Measurements from ENCODE around the gene GNPTG. TPM values are rescaled to one million over a fixed set of nuclear protein-coding genes. Genes with fewer than 3 reads are reported as not detected.

The GNPTG gene
- total and polyA plus RNA-seq, 9 of the 15 experiments (the other 6 are each of a cell fraction or from before 2014, with no cell fraction given) = 0.69 to 33.3 (median 13.6) TPM

DNA sequence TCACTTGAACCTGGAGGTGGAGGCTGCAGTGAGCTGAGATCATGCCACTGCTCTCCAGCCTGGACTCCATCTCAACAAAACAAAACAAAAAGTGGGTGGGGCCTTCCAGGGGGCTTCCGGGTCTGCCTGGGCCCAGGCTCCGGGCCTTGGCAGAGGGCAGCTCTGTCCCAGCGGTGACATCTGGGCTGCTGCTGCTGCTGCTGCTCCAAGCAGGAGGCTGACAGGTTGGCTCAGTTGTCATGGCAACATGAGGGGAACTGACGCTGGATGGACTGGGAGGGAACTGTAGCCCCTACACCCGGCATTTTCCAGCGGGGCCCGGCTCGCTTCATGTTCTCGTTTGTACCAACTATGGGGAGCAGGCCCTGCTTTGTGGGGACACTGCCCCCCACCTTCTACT lies 14.2 kb upstream of the GNPTG start (continued):
- TF ChIP-seq EP300 (IDR thresholded peaks at IDR 0.05; ENCODE audit: low read length) = no peak
- TF ChIP-seq, protein P1, sequence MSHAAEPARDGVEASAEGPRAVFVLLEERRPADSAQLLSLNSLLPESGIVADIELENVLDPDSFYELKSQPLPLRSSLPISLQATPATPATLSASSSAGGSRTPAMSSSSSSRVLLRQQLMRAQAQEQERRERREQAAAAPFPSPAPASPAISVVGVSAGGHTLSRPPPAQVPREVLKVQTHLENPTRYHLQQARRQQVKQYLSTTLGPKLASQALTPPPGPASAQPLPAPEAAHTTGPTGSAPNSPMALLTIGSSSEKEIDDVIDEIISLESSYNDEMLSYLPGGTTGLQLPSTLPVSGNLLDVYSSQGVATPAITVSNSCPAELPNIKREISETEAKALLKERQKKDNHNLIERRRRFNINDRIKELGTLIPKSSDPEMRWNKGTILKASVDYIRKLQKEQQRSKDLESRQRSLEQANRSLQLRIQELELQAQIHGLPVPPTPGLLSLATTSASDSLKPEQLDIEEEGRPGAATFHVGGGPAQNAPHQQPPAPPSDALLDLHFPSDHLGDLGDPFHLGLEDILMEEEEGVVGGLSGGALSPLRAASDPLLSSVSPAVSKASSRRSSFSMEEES (CRISPR knock-in tag; IDR thresholded peaks at IDR 0.05) = no peak

- no peaks in the 10 kb centered on the region for H3K36me3 ChIP-seq (ENCODE audit: control insufficient read depth, insufficient read depth, low read length)
- no peak overlapping the region for H3K4me2 ChIP-seq (ENCODE audit: insufficient read depth, low read length)
- H3K9me3 ChIP-seq (replicated peaks; ENCODE audit: control insufficient read depth, insufficient read depth, low read depth, low read length) = no peaks in the 10 kb centered on the region
- H3K4me3 ChIP-seq = no peak overlapping the region
- H3K79me2 ChIP-seq (ENCODE audit: control insufficient read depth, insufficient read depth, low read length) = no peaks in the 10 kb centered on the region
- no peaks in the 10 kb centered on the region for H3K9me1 ChIP-seq (ENCODE audit: control insufficient read depth, insufficient read depth, low read length)
- POLR2A ChIA-PET = interaction anchor here (0.6 to 1.2 kb wide), 2 partner anchors 15 to 657 kb away, joined by 4 read pairs; no protein-coding TSS in a partner anchor
- no peak overlapping the region for H2AFZ ChIP-seq (ENCODE audit: low read depth, low read length)
- intact Hi-C loops (cut with micrococcal nuclease) (no loop called here), in situ Hi-C loops (cut with MboI) (no loop called here)
- FAIRE-seq = no peak
- no peak overlapping the region for H3K27ac ChIP-seq (ENCODE audit: extremely low read depth, low read depth, low read length)
- H3K4me1 ChIP-seq (replicated peaks in 1 of 2; ENCODE audit: control insufficient read depth in 2 of 2, insufficient read depth in 2 of 2, low read length in 2 of 2) = peaks cover under 1 to 90% of the 10 kb centered on the region in 2 experiments
- peaks cover 6 to 19% of the 10 kb centered on the region in 2 experiments; a peak in 3 of 5 replicates for H3K27me3 ChIP-seq (ENCODE audit: control insufficient read depth in 2 of 2, insufficient read depth in 2 of 2, low read length in 2 of 2)
- 0 out of 2 replicates have a peak, but pooled peaks cover 14% of the 10 kb centered on the region for H4K20me1 ChIP-seq (replicated peaks; ENCODE audit: control insufficient read depth, insufficient read depth, low read length)
- ATAC-seq = no peak
- 9% methylated on average over 26 of the region's 30 CpGs for WGBS (ENCODE audit: insufficient coverage, low coverage, missing lambda C conversion rate)
- CTCF ChIA-PET (ENCODE audit: low intra/inter-chr PET ratio) = no interaction called here
- H3K9ac ChIP-seq (ENCODE audit: insufficient read depth in 1 of 2, low read depth in 2 of 2, low read length in 2 of 2) = no peak overlapping the region
- BruUV-seq (replicated peaks) = no TSS peak
- DNase-seq (ENCODE audit: extremely low read depth in 1 of 4, low spot score in 3 of 4) = peak in 3 of 4 experiments; percentile 50 to 67 (median 50)
- TF ChIP-seq ZBTB7A (IDR thresholded peaks at IDR 0.05; ENCODE audit: borderline replicate concordance, control insufficient read depth, low read depth, low read length) = peak; percentile 53; the same call in 1 of the 2 replicates
- TF ChIP-seq POLR2G (IDR thresholded peaks at IDR 0.05; ENCODE audit: low read depth, low read length) = no peak; the same call in 1 of the 2 replicates
- TF ChIP-seq, protein P2, sequence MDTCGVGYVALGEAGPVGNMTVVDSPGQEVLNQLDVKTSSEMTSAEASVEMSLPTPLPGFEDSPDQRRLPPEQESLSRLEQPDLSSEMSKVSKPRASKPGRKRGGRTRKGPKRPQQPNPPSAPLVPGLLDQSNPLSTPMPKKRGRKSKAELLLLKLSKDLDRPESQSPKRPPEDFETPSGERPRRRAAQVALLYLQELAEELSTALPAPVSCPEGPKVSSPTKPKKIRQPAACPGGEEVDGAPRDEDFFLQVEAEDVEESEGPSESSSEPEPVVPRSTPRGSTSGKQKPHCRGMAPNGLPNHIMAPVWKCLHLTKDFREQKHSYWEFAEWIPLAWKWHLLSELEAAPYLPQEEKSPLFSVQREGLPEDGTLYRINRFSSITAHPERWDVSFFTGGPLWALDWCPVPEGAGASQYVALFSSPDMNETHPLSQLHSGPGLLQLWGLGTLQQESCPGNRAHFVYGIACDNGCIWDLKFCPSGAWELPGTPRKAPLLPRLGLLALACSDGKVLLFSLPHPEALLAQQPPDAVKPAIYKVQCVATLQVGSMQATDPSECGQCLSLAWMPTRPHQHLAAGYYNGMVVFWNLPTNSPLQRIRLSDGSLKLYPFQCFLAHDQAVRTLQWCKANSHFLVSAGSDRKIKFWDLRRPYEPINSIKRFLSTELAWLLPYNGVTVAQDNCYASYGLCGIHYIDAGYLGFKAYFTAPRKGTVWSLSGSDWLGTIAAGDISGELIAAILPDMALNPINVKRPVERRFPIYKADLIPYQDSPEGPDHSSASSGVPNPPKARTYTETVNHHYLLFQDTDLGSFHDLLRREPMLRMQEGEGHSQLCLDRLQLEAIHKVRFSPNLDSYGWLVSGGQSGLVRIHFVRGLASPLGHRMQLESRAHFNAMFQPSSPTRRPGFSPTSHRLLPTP (IDR thresholded peaks at IDR 0.05; ENCODE audit: borderline replicate concordance, extremely low read depth, insufficient read length) = no peak
- TF ChIP-seq, protein P3, sequence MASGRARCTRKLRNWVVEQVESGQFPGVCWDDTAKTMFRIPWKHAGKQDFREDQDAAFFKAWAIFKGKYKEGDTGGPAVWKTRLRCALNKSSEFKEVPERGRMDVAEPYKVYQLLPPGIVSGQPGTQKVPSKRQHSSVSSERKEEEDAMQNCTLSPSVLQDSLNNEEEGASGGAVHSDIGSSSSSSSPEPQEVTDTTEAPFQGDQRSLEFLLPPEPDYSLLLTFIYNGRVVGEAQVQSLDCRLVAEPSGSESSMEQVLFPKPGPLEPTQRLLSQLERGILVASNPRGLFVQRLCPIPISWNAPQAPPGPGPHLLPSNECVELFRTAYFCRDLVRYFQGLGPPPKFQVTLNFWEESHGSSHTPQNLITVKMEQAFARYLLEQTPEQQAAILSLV (tag; IDR thresholded peaks at IDR 0.05) = no peak
- TF ChIP-seq PHF21A (IDR thresholded peaks at IDR 0.05; ENCODE audit: borderline replicate concordance, low read depth) = no peak
- no peak for TF ChIP-seq NUFIP1 (IDR thresholded peaks at IDR 0.05; ENCODE audit: partially characterized antibody)
- TF ChIP-seq, protein P4, sequence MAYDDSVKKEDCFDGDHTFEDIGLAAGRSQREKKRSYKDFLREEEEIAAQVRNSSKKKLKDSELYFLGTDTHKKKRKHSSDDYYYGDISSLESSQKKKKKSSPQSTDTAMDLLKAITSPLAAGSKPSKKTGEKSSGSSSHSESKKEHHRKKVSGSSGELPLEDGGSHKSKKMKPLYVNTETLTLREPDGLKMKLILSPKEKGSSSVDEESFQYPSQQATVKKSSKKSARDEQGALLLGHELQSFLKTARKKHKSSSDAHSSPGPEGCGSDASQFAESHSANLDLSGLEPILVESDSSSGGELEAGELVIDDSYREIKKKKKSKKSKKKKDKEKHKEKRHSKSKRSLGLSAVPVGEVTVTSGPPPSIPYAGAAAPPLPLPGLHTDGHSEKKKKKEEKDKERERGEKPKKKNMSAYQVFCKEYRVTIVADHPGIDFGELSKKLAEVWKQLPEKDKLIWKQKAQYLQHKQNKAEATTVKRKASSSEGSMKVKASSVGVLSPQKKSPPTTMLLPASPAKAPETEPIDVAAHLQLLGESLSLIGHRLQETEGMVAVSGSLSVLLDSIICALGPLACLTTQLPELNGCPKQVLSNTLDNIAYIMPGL (CRISPR knock-in tag; IDR thresholded peaks at IDR 0.05) = no peak
- TF ChIP-seq NCOA1 (IDR thresholded peaks at IDR 0.05; ENCODE audit: low read depth) = no peak
- no peak for TF ChIP-seq ZNF766 (CRISPR knock-in tag; conservative IDR thresholded peaks at IDR 0.05)
- TF ChIP-seq PCBP1 (IDR thresholded peaks at IDR 0.05; ENCODE audit: low read depth, low read length, poor library complexity, severe bottlenecking) = peak; percentile 25
These were observed 13.5 kb upstream of the GNPTG start for GRCh38 chr16:1338119-1338730.
